ENCODE data around the gene SRGAP1.

Gene SRGAP1

GRCh38 chr12:64018524-64018923 is 174.0 kb downstream of the SRGAP1 start:
- Histone ChIP-seq H3K4me1 (ENCODE audit: control extremely low read depth in 1 of 4, control insufficient read depth in 4 of 4, insufficient read depth in 4 of 4, low read length in 3 of 4) (no peaks in the 10 kb centered on the region), H3K27me3 (replicated peaks in 2 of 5; ENCODE audit: control insufficient read depth in 4 of 5, insufficient read depth in 5 of 5, low read length in 4 of 5) (no peaks in the 10 kb centered on the region), H3K36me3 (ENCODE audit: control insufficient read depth in 4 of 4, insufficient read depth in 4 of 4, low read length in 3 of 4) (no peaks in the 10 kb centered on the region), H3K9me3 (ENCODE audit: control extremely low read depth in 1 of 5, control insufficient read depth in 4 of 5, insufficient read depth in 2 of 5, low read depth in 1 of 5, low read length in 4 of 5) (no peaks in the 10 kb centered on the region), H3K27ac (ENCODE audit: insufficient read depth in 1 of 2, low read depth in 1 of 2, low read length in 2 of 2, poor library complexity in 1 of 2, severe bottlenecking in 2 of 2) (no peak overlapping the region), H3K4me3 (ENCODE audit: control insufficient read depth in 1 of 7, extremely low read depth in 1 of 7, insufficient read depth in 4 of 7, low read depth in 2 of 7, low read length in 6 of 7) (no peak overlapping the region)
- POLR2A ChIA-PET, result no interaction called here
- no peak for DNase-seq
- CTCF ChIA-PET, result no interaction called here

GRCh38 chr12:64019101-64019500 is 174.6 kb downstream of the SRGAP1 start:
- POLR2A ChIA-PET, result no interaction called here
- WGBS (ENCODE audit: insufficient coverage), result 100% methylated on average over 1 of the region's 2 CpGs

GRCh38 chr12:64019654-64020053 is 175.2 kb downstream of the SRGAP1 start:
- Histone ChIP-seq H3K4me3 (ENCODE audit: control insufficient read depth in 1 of 7, extremely low read depth in 1 of 7, insufficient read depth in 4 of 7, low read depth in 2 of 7, low read length in 6 of 7) (no peak overlapping the region), H3K9me3 (ENCODE audit: control extremely low read depth in 1 of 5, control insufficient read depth in 4 of 5, insufficient read depth in 2 of 5, low read depth in 1 of 5, low read length in 4 of 5) (no peaks in the 10 kb centered on the region), H3K27me3 (replicated peaks in 2 of 5; ENCODE audit: control insufficient read depth in 4 of 5, insufficient read depth in 5 of 5, low read length in 4 of 5) (no peaks in the 10 kb centered on the region), H3K36me3 (ENCODE audit: control insufficient read depth in 4 of 4, insufficient read depth in 4 of 4, low read length in 3 of 4) (no peaks in the 10 kb centered on the region), H3K27ac (ENCODE audit: insufficient read depth in 1 of 2, low read depth in 1 of 2, low read length in 2 of 2, poor library complexity in 1 of 2, severe bottlenecking in 2 of 2) (no peak overlapping the region), H3K4me1 (ENCODE audit: control extremely low read depth in 1 of 4, control insufficient read depth in 4 of 4, insufficient read depth in 4 of 4, low read length in 3 of 4) (no peaks in the 10 kb centered on the region)
- ChIA-PET CTCF (no interaction called here), POLR2A (no interaction called here)
- no CpG with 5 or more reads among the region's 1 CpG for WGBS (ENCODE audit: insufficient coverage)
- DNase-seq, result no peak

More at GRCh38 chr12:64019101-64019500, 174.6 kb downstream of the SRGAP1 start:
- Histone ChIP-seq H3K4me3 (ENCODE audit: control insufficient read depth in 1 of 7, extremely low read depth in 1 of 7, insufficient read depth in 4 of 7, low read depth in 2 of 7, low read length in 6 of 7) (no peak overlapping the region), H3K4me1 (ENCODE audit: control extremely low read depth in 1 of 4, control insufficient read depth in 4 of 4, insufficient read depth in 4 of 4, low read length in 3 of 4) (no peaks in the 10 kb centered on the region), H3K27ac (ENCODE audit: insufficient read depth in 1 of 2, low read depth in 1 of 2, low read length in 2 of 2, poor library complexity in 1 of 2, severe bottlenecking in 2 of 2) (no peak overlapping the region), H3K36me3 (ENCODE audit: control insufficient read depth in 4 of 4, insufficient read depth in 4 of 4, low read length in 3 of 4) (no peaks in the 10 kb centered on the region), H3K27me3 (replicated peaks in 2 of 5; ENCODE audit: control insufficient read depth in 4 of 5, insufficient read depth in 5 of 5, low read length in 4 of 5) (no peaks in the 10 kb centered on the region), H3K9me3 (ENCODE audit: control extremely low read depth in 1 of 5, control insufficient read depth in 4 of 5, insufficient read depth in 2 of 5, low read depth in 1 of 5, low read length in 4 of 5) (no peaks in the 10 kb centered on the region)
- no peak for DNase-seq
- CTCF ChIA-PET, result no interaction called here

- Histone ChIP-seq H3K4me1 (ENCODE audit: control extremely low read depth in 1 of 4, control insufficient read depth in 4 of 4, insufficient read depth in 4 of 4, low read length in 3 of 4) (no peaks in the 10 kb centered on the region), H3K27me3 (replicated peaks in 2 of 5; ENCODE audit: control insufficient read depth in 4 of 5, insufficient read depth in 5 of 5, low read length in 4 of 5) (no peaks in the 10 kb centered on the region), H3K36me3 (ENCODE audit: control insufficient read depth in 4 of 4, insufficient read depth in 4 of 4, low read length in 3 of 4) (no peaks in the 10 kb centered on the region), H3K27ac (ENCODE audit: insufficient read depth in 1 of 2, low read depth in 1 of 2, low read length in 2 of 2, poor library complexity in 1 of 2, severe bottlenecking in 2 of 2) (no peak overlapping the region), H3K4me3 (ENCODE audit: control insufficient read depth in 1 of 7, extremely low read depth in 1 of 7, insufficient read depth in 4 of 7, low read depth in 2 of 7, low read length in 6 of 7) (no peak overlapping the region), H3K9me3 (ENCODE audit: control extremely low read depth in 1 of 5, control insufficient read depth in 4 of 5, insufficient read depth in 2 of 5, low read depth in 1 of 5, low read length in 4 of 5) (no peaks in the 10 kb centered on the region)
- POLR2A ChIA-PET, result no interaction called here
- 98% methylated on average over 8 of the region's 9 CpGs for WGBS (ENCODE audit: insufficient coverage)
- CTCF ChIA-PET, result interaction anchor here (0.6 kb wide), 1 partner anchor 158 kb away, joined by 3 read pairs; no protein-coding TSS in a partner anchor
- no peak for DNase-seq
These were observed 180.9 kb downstream of the SRGAP1 start for GRCh38 chr12:64025174-64025958.

GRCh38 chr12:64027311-64027710 is 182.8 kb downstream of the SRGAP1 start:
- Histone ChIP-seq H3K27me3 (replicated peaks in 2 of 5; ENCODE audit: control insufficient read depth in 4 of 5, insufficient read depth in 5 of 5, low read length in 4 of 5) (no peaks in the 10 kb centered on the region), H3K27ac (ENCODE audit: insufficient read depth in 1 of 2, low read depth in 1 of 2, low read length in 2 of 2, poor library complexity in 1 of 2, severe bottlenecking in 2 of 2) (no peak overlapping the region), H3K36me3 (ENCODE audit: control insufficient read depth in 4 of 4, insufficient read depth in 4 of 4, low read length in 3 of 4) (no peaks in the 10 kb centered on the region), H3K4me3 (ENCODE audit: control insufficient read depth in 1 of 7, extremely low read depth in 1 of 7, insufficient read depth in 4 of 7, low read depth in 2 of 7, low read length in 6 of 7) (no peak overlapping the region), H3K9me3 (ENCODE audit: control extremely low read depth in 1 of 5, control insufficient read depth in 4 of 5, insufficient read depth in 2 of 5, low read depth in 1 of 5, low read length in 4 of 5) (peaks cover 0 to 3% (median 0%) of the 10 kb centered on the region in 5 experiments), H3K4me1 (ENCODE audit: control extremely low read depth in 1 of 4, control insufficient read depth in 4 of 4, insufficient read depth in 4 of 4, low read length in 3 of 4) (no peaks in the 10 kb centered on the region)
- DNase-seq, result no peak
- WGBS (ENCODE audit: insufficient coverage), result no CpG with 5 or more reads among the region's 1 CpG
- ChIA-PET CTCF (no interaction called here), POLR2A (no interaction called here)

DNA sequence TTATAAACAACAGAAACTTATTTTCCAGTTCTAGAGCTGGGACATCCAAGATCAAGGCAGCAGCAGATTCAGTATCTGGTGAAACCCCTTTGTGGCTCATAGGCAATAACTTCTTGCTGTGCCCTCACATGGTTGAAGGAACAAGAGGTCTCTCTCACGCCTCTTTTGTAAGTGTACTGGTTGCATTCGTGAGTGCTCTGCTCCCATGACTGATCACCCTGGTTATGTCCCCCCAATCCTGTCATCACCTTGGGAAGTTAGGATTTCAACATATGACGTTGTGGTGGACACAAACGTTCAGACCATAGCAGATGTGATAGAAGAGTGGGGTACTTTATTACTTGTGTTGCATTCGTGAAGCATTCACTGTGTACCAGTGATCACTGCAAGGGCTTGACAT is 184.0 kb downstream of the SRGAP1 start:
- POLR2A ChIA-PET, result no interaction called here

DNA sequence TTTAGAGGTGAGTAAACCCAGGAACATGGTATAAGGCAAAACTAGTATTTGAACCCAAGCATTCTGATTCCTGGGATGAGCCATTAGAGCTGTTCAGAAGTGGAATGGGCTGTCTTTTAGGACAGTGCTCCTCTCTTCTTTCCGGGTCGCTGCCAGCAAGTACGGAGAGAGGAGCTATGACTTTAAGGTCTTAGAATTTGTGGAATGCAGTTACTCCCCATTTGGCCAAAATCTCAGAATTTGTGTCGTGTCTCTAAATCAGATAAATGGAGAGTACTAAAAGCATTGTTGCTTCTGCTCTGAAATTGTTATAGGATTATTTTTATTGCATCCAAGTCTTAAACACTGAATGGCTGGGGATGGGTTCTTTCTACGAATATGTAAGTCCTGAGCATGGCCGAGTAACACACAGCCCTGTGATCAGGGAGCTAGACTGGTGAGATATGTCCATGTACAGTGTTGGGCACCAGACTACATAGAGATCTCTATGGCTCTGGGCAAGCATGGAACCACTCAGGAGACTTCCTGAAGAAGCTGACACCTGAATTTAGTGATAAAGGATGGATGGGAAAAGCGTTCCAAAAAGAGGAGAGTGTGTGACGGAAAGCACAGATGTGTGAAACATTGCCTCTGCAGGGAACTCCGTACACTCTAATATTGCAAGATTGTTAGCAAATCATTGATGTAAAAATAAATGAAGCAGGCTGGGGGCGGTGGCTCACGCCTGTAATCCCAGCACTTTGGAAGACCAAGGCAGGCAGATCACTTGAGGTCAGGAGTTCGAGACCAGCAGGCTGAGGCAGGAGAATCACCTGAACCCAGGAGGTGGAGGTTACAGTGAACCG is 184.7 kb downstream of the SRGAP1 start:
- no peak for DNase-seq
- Histone ChIP-seq H3K36me3 (ENCODE audit: control insufficient read depth in 4 of 4, insufficient read depth in 4 of 4, low read length in 3 of 4) (no peaks in the 10 kb centered on the region), H3K4me1 (ENCODE audit: control extremely low read depth in 1 of 4, control insufficient read depth in 4 of 4, insufficient read depth in 4 of 4, low read length in 3 of 4) (no peaks in the 10 kb centered on the region), H3K4me3 (ENCODE audit: control insufficient read depth in 1 of 7, extremely low read depth in 1 of 7, insufficient read depth in 4 of 7, low read depth in 2 of 7, low read length in 6 of 7) (no peak overlapping the region), H3K27ac (ENCODE audit: insufficient read depth in 1 of 2, low read depth in 1 of 2, low read length in 2 of 2, poor library complexity in 1 of 2, severe bottlenecking in 2 of 2) (no peak overlapping the region), H3K27me3 (replicated peaks in 2 of 5; ENCODE audit: control insufficient read depth in 4 of 5, insufficient read depth in 5 of 5, low read length in 4 of 5) (no peaks in the 10 kb centered on the region), H3K9me3 (ENCODE audit: control extremely low read depth in 1 of 5, control insufficient read depth in 4 of 5, insufficient read depth in 2 of 5, low read depth in 1 of 5, low read length in 4 of 5) (peaks cover 0 to 4% (median 3%) of the 10 kb centered on the region in 5 experiments)
- ChIA-PET CTCF (no interaction called here), POLR2A (no interaction called here)
- WGBS (ENCODE audit: insufficient coverage), result 94% methylated on average over 10 of the region's 13 CpGs

More for the DNA sequence above, 184.0 kb downstream of the SRGAP1 start:
- H3K27me3 ChIP-seq (replicated peaks in 2 of 5; ENCODE audit: control insufficient read depth in 4 of 5, insufficient read depth in 5 of 5, low read length in 4 of 5), result no peaks in the 10 kb centered on the region
- no peaks in the 10 kb centered on the region for H3K36me3 ChIP-seq (ENCODE audit: control insufficient read depth in 4 of 4, insufficient read depth in 4 of 4, low read length in 3 of 4)
- H3K27ac ChIP-seq (ENCODE audit: insufficient read depth in 1 of 2, low read depth in 1 of 2, low read length in 2 of 2, poor library complexity in 1 of 2, severe bottlenecking in 2 of 2), result no peak overlapping the region
- H3K9me3 ChIP-seq (ENCODE audit: control extremely low read depth in 1 of 5, control insufficient read depth in 4 of 5, insufficient read depth in 2 of 5, low read depth in 1 of 5, low read length in 4 of 5), result peaks cover 0 to 4% (median 3%) of the 10 kb centered on the region in 5 experiments
- CTCF ChIA-PET, result no interaction called here
- no peak for DNase-seq
- no peak overlapping the region for H3K4me3 ChIP-seq (ENCODE audit: control insufficient read depth in 1 of 7, extremely low read depth in 1 of 7, insufficient read depth in 4 of 7, low read depth in 2 of 7, low read length in 6 of 7)
- H3K4me1 ChIP-seq (ENCODE audit: control extremely low read depth in 1 of 4, control insufficient read depth in 4 of 4, insufficient read depth in 4 of 4, low read length in 3 of 4), result no peaks in the 10 kb centered on the region
- 100% methylated on average over 2 of the region's 5 CpGs for WGBS (ENCODE audit: insufficient coverage)
